ENCODE data around the gene EEA1. TPM values are rescaled to one million over a fixed set of nuclear protein-coding genes. Genes with fewer than 3 reads are reported as not detected.

The EEA1 gene
- total and polyA plus RNA-seq, 2 of the 4 experiments (the other 2 are of a cell fraction): 4.6 to 12.5 TPM

DNA sequence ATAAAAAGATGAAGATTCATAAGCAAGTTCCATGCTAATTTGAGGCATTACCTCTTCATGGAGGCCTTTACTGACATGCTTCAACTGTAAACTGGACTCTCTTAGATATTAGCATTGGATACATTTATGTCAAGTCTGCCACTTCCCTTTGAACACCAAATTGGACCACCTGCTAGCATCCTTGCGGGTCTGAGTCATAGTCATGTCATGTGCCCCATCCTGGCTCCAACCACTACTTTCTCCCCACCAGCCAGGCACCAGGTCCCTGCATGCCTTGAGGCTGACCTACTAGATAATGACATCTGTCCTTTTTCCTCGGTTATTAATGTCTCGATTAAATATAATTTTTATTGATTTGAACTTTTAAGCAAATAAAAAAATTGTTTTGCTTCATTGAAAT is 32.9 kb upstream of the EEA1 start:
- TF ChIP-seq RFX5 (IDR thresholded peaks at IDR 0.05; ENCODE audit: low read depth, low read length) (no peak), RAD21 (IDR thresholded peaks at IDR 0.05; ENCODE audit: low read length) (no peak), CEBPB (IDR thresholded peaks at IDR 0.05; ENCODE audit: low read depth, low read length) (no peak), POLR2A (IDR thresholded peaks at IDR 0.05; ENCODE audit: low read depth, low read length) (no peak), RCOR1 (IDR thresholded peaks at IDR 0.05; ENCODE audit: insufficient replicate concordance, low read length) (no peak), MAFK (IDR thresholded peaks at IDR 0.05; ENCODE audit: low read depth, low read length) (no peak), SMC3 (IDR thresholded peaks at IDR 0.05; ENCODE audit: low read depth, low read length) (no peak), MXI1 (IDR thresholded peaks at IDR 0.05; ENCODE audit: borderline replicate concordance, low read depth, low read length) (no peak)
- TF ChIP-seq, protein P1, sequence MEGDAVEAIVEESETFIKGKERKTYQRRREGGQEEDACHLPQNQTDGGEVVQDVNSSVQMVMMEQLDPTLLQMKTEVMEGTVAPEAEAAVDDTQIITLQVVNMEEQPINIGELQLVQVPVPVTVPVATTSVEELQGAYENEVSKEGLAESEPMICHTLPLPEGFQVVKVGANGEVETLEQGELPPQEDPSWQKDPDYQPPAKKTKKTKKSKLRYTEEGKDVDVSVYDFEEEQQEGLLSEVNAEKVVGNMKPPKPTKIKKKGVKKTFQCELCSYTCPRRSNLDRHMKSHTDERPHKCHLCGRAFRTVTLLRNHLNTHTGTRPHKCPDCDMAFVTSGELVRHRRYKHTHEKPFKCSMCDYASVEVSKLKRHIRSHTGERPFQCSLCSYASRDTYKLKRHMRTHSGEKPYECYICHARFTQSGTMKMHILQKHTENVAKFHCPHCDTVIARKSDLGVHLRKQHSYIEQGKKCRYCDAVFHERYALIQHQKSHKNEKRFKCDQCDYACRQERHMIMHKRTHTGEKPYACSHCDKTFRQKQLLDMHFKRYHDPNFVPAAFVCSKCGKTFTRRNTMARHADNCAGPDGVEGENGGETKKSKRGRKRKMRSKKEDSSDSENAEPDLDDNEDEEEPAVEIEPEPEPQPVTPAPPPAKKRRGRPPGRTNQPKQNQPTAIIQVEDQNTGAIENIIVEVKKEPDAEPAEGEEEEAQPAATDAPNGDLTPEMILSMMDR (conservative IDR thresholded peaks at IDR 0.05; ENCODE audit: low read depth, low read length): no peak
- TF ChIP-seq, protein P2, sequence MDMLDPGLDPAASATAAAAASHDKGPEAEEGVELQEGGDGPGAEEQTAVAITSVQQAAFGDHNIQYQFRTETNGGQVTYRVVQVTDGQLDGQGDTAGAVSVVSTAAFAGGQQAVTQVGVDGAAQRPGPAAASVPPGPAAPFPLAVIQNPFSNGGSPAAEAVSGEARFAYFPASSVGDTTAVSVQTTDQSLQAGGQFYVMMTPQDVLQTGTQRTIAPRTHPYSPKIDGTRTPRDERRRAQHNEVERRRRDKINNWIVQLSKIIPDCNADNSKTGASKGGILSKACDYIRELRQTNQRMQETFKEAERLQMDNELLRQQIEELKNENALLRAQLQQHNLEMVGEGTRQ (IDR thresholded peaks at IDR 0.05; ENCODE audit: low read depth, low read length): no peak
- Histone ChIP-seq H3K36me3 (ENCODE audit: control insufficient read depth, insufficient read depth, low read length) (no peaks in the 10 kb centered on the region), H3K14ac (replicated peaks; ENCODE audit: low read depth, low read length) (no peak overlapping the region), H3K4me1 (ENCODE audit: control insufficient read depth, insufficient read depth, low read length) (no peaks in the 10 kb centered on the region), H3K4me2 (ENCODE audit: low read depth, low read length) (no peak overlapping the region), H2AFZ (replicated peaks; ENCODE audit: low read length, poor library complexity) (no peak overlapping the region), H3K23ac (ENCODE audit: low read depth, low read length) (no peak overlapping the region), H3K9me3 (ENCODE audit: control insufficient read depth, insufficient read depth, low read length) (peaks cover 3% of the 10 kb centered on the region; the same call in 1 of the 2 replicates), H2AK5ac (ENCODE audit: low read depth, low read length) (no peak overlapping the region), H3K56ac (ENCODE audit: extremely low read depth, insufficient read depth, low read length) (no peak overlapping the region), H3K18ac (ENCODE audit: low read depth, low read length) (no peak overlapping the region), H3K4me3 (ENCODE audit: insufficient read depth, low read depth, low read length) (no peak overlapping the region), H3K9ac (ENCODE audit: low read depth, low read length) (no peak overlapping the region), H3K79me1 (ENCODE audit: low read depth in 1 of 2, low read length in 2 of 2) (no peaks in the 10 kb centered on the region), H3K27ac (ENCODE audit: insufficient read depth, low read length) (no peak overlapping the region), H3K9me1 (ENCODE audit: insufficient read depth, low read length) (0 out of 2 replicates have a peak, but pooled peaks cover 2% of the 10 kb centered on the region), H4K20me1 (ENCODE audit: insufficient read depth, low read length) (no peaks in the 10 kb centered on the region), H2BK20ac (ENCODE audit: low read depth, low read length) (no peak overlapping the region), H2AK9ac (replicated peaks; ENCODE audit: low read depth, low read length, poor library complexity) (no peak overlapping the region), H4K5ac (ENCODE audit: low read depth, low read length) (no peak overlapping the region), H3K27me3 (ENCODE audit: control insufficient read depth, insufficient read depth, low read length) (no peaks in the 10 kb centered on the region), H2BK120ac (ENCODE audit: low read depth, low read length) (no peak overlapping the region), H4K91ac (ENCODE audit: insufficient read depth, low read depth, low read length) (no peak overlapping the region), H4K8ac (ENCODE audit: low read depth in 2 of 2, low read length in 2 of 2) (no peak overlapping the region), H2BK15ac (ENCODE audit: low read depth, low read length) (no peak overlapping the region; the same call in 2 of the 3 replicates), H3K4ac (ENCODE audit: low read depth, low read length) (no peak overlapping the region), H2BK5ac (ENCODE audit: low read depth, low read length, poor library complexity, severe bottlenecking) (no peak overlapping the region)
- BruUV-seq (replicated peaks): no TSS peak
- ChIA-PET POLR2A (ENCODE audit: unreplicated experiment) (no interaction called here), CTCF (no interaction called here)
- intact Hi-C loops (cut with micrococcal nuclease): no loop called here
- in situ Hi-C loops (cut with MboI; ENCODE audit: low sequenced_read_pairs): no loop called here
- ATAC-seq (ENCODE audit: low read depth) (no peak), DNase-seq (peak; percentile 27)
- dilution Hi-C loops (cut with HindIII; ENCODE audit: low sequenced_read_pairs, unreplicated experiment): no loop called here
- WGBS, 2 experiments (ENCODE audit: extremely low coverage in 2 of 2, insufficient read length in 1 of 2): no CpG with 5 or more reads among the region's 3 CpGs
